NCI-H1048 (cell line): ENCODE measurements around the gene ATXN7L3.
"Not testable (repeated sequence)": the region's sequence is repeated elsewhere in the genome, so short reads cannot be mapped to it uniquely, and the experiment has no call there.

Experiments
- DNase-seq: peaks from one replicate; lab custom pipeline; 2025; lab: John Stamatoyannopoulos, UW

Gene ATXN7L3

DNA sequence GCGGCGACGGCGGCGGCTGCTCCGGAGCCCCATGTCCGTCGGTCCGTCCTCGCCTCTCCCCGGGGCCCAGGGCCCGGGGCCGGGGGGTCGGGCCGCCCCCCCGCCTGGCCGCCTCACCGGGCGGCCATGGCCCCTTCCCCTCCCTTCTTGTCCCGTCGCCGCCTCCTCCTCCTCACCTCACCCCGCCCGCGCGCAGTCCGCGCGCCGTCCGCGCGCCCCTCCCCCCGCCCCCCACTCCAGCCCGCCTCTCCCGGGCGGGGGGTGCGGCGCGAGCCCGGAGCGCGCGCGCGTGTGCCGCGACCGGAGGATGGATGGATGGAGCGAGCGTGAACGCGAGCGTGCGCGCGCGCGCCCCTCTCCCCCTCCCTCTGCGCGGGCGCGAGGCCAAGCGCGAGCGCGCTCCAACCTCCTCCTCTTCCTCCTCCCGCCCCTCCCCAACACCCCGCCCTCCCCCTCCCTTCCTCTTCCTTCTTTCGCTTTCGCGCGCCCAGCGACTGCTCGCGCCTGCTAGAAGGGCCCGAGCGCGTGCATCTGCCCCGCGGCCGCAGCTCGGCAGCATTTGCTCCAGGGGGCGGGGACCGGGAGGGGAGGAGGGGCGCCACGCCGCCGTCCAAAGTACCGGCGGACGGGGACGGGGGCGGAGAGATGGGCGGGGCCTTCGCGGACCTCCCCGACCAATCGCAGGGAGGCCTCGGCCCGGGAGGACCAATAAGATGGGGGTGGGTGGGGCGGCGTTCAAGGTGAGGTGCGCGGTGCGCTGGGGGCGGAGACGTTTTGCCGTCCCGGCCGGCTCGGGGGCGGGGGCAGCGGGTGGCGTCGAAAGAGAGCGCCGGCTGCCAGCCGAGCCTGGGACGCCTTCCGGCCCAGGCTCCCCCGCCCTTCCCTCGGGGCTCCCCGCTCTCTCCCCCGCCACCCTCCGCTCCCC is at the start of gene ATXN7L3:
Gene ATXN7L3 (minus strand): TSS at position 332 of the 925 bp plus-strand sequence. CDS start 1,814 bp downstream, outside the sequence.
- peak; percentile 92 for DNase-seq

DNA sequence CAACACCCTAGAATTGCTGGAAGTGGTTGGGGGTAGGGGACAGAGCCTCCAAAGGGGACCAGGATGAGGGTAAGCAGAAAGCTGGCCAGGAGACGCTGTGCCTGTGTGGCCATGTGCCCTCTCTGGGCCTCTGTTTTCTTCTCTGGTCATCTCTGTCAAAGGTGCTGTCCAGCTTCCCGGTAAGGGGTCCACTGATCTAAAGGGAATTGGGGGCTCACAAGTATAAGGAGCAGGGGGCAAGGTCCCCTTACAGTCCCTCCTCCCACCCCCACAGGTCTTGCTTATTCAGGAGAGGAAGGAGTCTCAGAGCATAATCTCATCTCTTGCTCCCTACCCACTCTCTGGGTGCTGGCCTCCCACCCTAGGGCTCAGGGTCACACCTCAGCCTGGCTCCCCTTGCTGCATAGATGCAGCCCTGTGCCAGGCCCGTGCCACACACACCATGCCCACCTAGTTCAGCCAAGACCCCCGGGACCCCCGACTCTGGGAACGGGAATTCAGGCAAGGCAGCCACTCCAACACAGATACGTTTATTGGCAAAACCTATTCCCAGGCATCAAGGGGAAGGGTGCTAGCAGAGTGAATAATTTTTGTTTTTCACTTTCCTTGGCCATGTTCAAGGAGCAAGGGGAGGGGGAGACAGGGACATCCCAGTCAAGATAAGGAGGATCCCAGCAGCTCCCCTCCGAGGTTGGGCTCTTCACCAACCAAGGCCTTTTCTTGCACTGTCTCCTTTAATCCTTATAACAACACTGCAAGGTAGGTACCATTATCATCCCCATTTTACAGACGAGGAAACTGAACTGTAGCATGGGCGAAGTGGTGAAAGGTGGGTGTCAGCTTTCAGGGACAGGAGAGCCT is 48.4 kb upstream of the ATXN7L3 start:
- no peak for DNase-seq

DNA sequence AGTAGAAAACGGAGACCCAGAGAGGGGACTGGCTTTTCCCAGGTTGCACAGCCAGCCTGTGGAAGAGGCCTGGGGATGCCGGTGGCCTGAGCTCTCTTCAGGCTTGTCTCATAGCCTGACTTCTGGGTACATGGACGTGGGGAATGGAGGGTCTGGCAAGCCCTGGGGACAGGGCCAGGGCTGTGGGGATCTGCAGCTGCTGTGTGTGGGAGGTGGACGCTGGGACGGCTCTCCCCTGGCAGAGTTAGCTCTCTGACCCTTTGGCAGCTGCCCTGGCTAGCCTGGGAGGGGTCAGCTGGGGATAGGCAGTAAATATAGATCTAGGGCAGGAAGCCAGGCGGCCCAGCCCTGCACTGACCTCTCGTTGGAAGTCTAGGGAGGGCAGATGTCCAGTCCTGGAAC is 47.8 kb upstream of the ATXN7L3 start:
- no peak for DNase-seq

DNA sequence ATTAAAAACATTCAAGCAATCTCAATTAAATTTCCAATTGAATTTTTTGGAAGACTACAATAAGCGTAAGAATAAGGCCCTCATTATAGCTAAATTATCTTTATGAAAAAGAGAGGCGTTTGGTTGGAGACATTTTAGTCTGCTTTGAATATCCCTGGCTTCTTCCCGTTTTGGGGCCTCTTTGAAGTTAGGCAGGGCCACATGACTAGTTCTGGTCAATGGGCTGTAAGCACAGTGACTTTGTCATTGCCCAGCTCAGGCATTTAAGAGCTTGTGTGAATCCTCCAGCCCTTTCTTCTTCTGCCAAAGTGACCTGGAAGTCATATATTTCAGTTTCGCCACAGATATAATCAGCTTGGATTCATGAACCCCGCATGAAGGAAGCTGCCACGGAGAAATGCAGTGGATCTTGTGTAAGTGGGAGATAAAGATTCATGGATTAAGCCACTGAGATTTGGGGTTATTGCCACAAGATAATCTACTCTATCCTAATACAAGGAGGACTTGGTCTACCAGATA is 41.5 kb upstream of the ATXN7L3 start:
- no peak for DNase-seq

- DNase-seq: not testable (repeated sequence)
Measured at GRCh38 chr17:44237886-44238285, 38.2 kb upstream of the ATXN7L3 start.

GRCh38 chr17:44236444-44236991 is 36.8 kb upstream of the ATXN7L3 start:
- DNase-seq: no peak

DNA sequence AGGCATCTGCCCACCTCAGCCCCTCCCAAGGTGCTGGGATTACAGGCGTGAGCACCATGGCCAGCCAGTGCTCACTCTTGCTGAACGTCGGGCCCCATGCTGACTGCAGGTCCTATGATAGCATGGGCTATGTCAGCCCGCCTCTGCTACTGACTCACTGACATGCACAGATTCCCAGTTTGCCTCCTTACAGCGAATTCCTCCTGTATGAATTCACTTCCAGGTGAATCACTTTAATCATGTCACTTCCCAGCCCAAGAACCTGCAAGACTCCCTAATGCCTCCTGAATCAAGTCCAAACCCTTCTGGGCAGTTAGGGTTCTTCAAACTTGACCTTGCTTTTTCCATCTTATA is 35.9 kb upstream of the ATXN7L3 start:
- no peak for DNase-seq

DNA sequence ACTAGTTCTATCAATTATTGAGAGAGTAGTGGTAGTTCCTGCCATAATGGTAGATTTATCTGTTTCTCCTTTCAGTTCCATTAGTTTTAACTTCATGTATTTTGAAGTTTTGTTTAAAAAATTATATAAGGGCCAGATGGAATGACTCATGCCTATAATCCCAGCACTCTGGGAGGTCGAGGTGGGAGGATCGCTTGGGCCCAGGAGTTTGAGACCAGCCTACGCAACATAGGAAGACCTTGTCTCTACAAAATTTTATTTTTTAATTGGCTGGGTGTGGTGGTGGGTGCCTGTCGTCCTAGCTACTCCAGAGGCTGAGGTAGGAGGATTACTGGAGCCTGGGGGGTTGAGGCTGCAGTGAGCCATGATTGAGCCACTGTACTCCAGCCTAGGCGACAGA is 33.9 kb upstream of the ATXN7L3 start:
- no peak for DNase-seq

- DNase-seq: no peak
Measured at GRCh38 chr17:44232061-44232460, 32.4 kb upstream of the ATXN7L3 start.

DNA sequence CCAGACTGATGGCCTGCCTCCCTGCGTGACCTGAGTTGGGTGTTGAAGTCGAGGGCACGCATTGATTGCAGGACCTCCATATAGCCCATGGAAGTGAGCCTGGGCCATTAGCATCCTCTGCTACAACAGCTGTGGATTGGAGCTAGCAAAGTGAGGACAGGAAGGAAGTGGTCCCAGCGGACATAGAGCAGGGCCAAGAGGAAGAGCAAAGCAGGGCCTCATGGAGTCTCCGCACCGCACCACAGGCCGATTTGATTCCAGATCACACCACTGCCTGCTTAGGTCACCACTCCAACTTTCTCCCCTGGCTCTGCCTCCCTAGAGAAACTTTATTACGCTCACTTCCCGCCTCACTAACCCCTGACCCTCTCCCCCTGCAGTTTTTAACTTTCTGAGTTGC is 30.5 kb upstream of the ATXN7L3 start:
- DNase-seq: no peak

GRCh38 chr17:44229090-44229489 is 29.4 kb upstream of the ATXN7L3 start:
- DNase-seq: no peak

GRCh38 chr17:44223541-44224071 is 23.9 kb upstream of the ATXN7L3 start:
- DNase-seq: no peak

GRCh38 chr17:44222112-44222869 is 22.6 kb upstream of the ATXN7L3 start:
- DNase-seq: no peak

GRCh38 chr17:44221862-44222111 is 22.1 kb upstream of the ATXN7L3 start:
- DNase-seq: no peak

- DNase-seq: peak; percentile 37
Measured at GRCh38 chr17:44221084-44221861, 21.6 kb upstream of the ATXN7L3 start.

GRCh38 chr17:44220213-44221083 is 20.8 kb upstream of the ATXN7L3 start:
- DNase-seq: no peak

- no peak for DNase-seq
Measured at GRCh38 chr17:44219616-44220212, 20.0 kb upstream of the ATXN7L3 start, which contains the start of gene UBTF. Gene UBTF, minus strand, starts transcription at chr17:44219675. Its CDS starts 1,446 bp downstream, at chr17:44218229.

GRCh38 chr17:44219108-44219615 is 19.5 kb upstream of the ATXN7L3 start:
- no peak for DNase-seq
